ELR (cell line): Measurements from ENCODE around the gene LRCH4.
"Not testable (repeated sequence)": the region's sequence is repeated elsewhere in the genome, so short reads cannot be mapped to it uniquely, and the experiment has no call there.

Source experiments
- DNase-seq: peaks from one replicate; pipeline ENCODE4 v3.0.0-alpha.2; 2015; ENCODE audit warnings: low read depth

Gene LRCH4

GRCh38 chr7:100567751-100568175, 18.2 kb downstream of the LRCH4 start:
- DNase-seq: no peak

- peak; percentile 28 for DNase-seq
These were observed 18.7 kb downstream of the LRCH4 start for GRCh38 chr7:100567031-100567730.

GRCh38 chr7:100566018-100566531, 19.9 kb downstream of the LRCH4 start:
- no peak for DNase-seq

- DNase-seq: no peak
These were observed 20.8 kb downstream of the LRCH4 start for GRCh38 chr7:100565133-100565571.

- DNase-seq: not testable (repeated sequence)
These were observed 21.5 kb downstream of the LRCH4 start for GRCh38 chr7:100564405-100564804.

GRCh38 chr7:100563809-100564400, 22.0 kb downstream of the LRCH4 start:
- DNase-seq: peak; percentile 76

- DNase-seq: no peak
These were observed 22.8 kb downstream of the LRCH4 start for GRCh38 chr7:100563100-100563564.

GRCh38 chr7:100562195-100563099, 23.5 kb downstream of the LRCH4 start:
- no peak for DNase-seq

- no peak for DNase-seq
These were observed 24.3 kb downstream of the LRCH4 start for GRCh38 chr7:100561491-100562194.

- DNase-seq: no peak
These were observed 26.8 kb downstream of the LRCH4 start for GRCh38 chr7:100559127-100559526.

GRCh38 chr7:100556541-100556940, 29.4 kb downstream of the LRCH4 start:
- DNase-seq: no peak

- no peak for DNase-seq
These were observed 30.2 kb downstream of the LRCH4 start for GRCh38 chr7:100555701-100556100.

GRCh38 chr7:100553032-100553431, 32.9 kb downstream of the LRCH4 start:
- DNase-seq: no peak

GRCh38 chr7:100552532-100552931, 33.4 kb downstream of the LRCH4 start:
- no peak for DNase-seq

- DNase-seq: not testable (repeated sequence)
These were observed 37.5 kb downstream of the LRCH4 start for GRCh38 chr7:100548446-100548845.

GRCh38 chr7:100547872-100548271, 38.1 kb downstream of the LRCH4 start:
- DNase-seq: no peak

- DNase-seq: no peak
These were observed 38.8 kb downstream of the LRCH4 start for GRCh38 chr7:100546926-100547800.

GRCh38 chr7:100546129-100546925, 39.6 kb downstream of the LRCH4 start:
- no peak for DNase-seq

GRCh38 chr7:100545360-100546128, 40.4 kb downstream of the LRCH4 start:
- DNase-seq: peak; percentile 91
